K562 (cell line): ENCODE results near the gene FANCD2. TPM values are rescaled to one million over a fixed set of nuclear protein-coding genes. Genes with fewer than 3 reads are reported as not detected.

Experiments
- ARID1B ChIP-seq: fragments of 450-650 bp; IDR thresholded peaks from 2 replicates; pipeline ENCODE4 v1.6.1; 2016; ENCODE audit warnings: antibody characterized with exemption, mild to moderate bottlenecking, inconsistent platforms
- BACH1 ChIP-seq: fragments of 200-800 bp; sonication (Bioruptor generic); IDR thresholded peaks from 2 replicates; pipeline ENCODE4 v1.6.1; 2016; ENCODE audit warnings: missing genetic modification characterization, missing compliant biosample characterization
- BCOR ChIP-seq: fragments of 450-650 bp; IDR thresholded peaks from 2 replicates; pipeline ENCODE4 v1.6.1; 2016
- CBFA2T2 ChIP-seq: fragments of 450-650 bp; conservative IDR thresholded peaks from 2 replicates; pipeline ENCODE4 v1.6.1; 2017; ENCODE audit warnings: mild to moderate bottlenecking
- DPF2 ChIP-seq: fragments of 450-650 bp; IDR thresholded peaks from 2 replicates; pipeline ENCODE4 v1.6.1; 2016
- E2F6 ChIP-seq, 2 experiments: IDR thresholded peaks; 2 replicates each; pipeline ENCODE4 v1.6.1; 2011; ENCODE audit warnings: borderline replicate concordance in 1 of 2, control low read depth in 1 of 2, low read depth in 1 of 2, low read length in 1 of 2, mild to moderate bottlenecking in 1 of 2, mixed read lengths in 1 of 2, moderate library complexity in 1 of 2; ENCODE audit not compliant: insufficient read depth in 1 of 2, insufficient read length in 1 of 2, poor library complexity in 1 of 2, severe bottlenecking in 1 of 2; ENCODE audit errors: extremely low read depth in 1 of 2
- ETV5 ChIP-seq: sonication (generic); formaldehyde crosslinking; IDR thresholded peaks from 2 replicates; pipeline ENCODE4 v1.4.0; 2020; ENCODE audit warnings: low read depth, mild to moderate bottlenecking, missing genetic modification reagents
- HCFC1 ChIP-seq: IDR thresholded peaks from 2 replicates; pipeline ENCODE4 v1.6.1; 2012; ENCODE audit warnings: low read depth, low read length, improper control_type of control experiment
- MTA2 ChIP-seq: fragments of 450-650 bp; IDR thresholded peaks from 2 replicates; pipeline ENCODE4 v1.6.1; 2016; ENCODE audit warnings: low read depth
- PHB2 ChIP-seq: fragments of 450-650 bp; IDR thresholded peaks from 2 replicates; pipeline ENCODE4 v1.6.1; 2017; ENCODE audit warnings: low read depth
- POLR2AphosphoS2 ChIP-seq: IDR thresholded peaks from 2 replicates; pipeline ENCODE4 v1.6.1; 2012; ENCODE audit warnings: low read length, improper control_type of control experiment
- RERE ChIP-seq: sonication (generic); formaldehyde crosslinking; IDR thresholded peaks from 2 replicates; pipeline ENCODE4 v1.8.0; 2023; ENCODE audit warnings: missing genetic modification reagents, mild to moderate bottlenecking, borderline replicate concordance
- TEAD1 ChIP-seq, 2 experiments: fragments of 450-650 bp in 1 of 2; sonication (generic) in 1 of 2; formaldehyde crosslinking; IDR thresholded peaks; 2 replicates each; pipeline versions ENCODE4 v1.4.0 to v1.8.0; 2020 to 2022; ENCODE audit warnings: mild to moderate bottlenecking in 2 of 2, missing genetic modification reagents in 1 of 2
- TEAD4 ChIP-seq, 2 experiments: sonication (generic) in 1 of 2; formaldehyde crosslinking in 1 of 2; IDR thresholded peaks; 2 replicates each; pipeline versions ENCODE4 v1.6.1 to v1.8.0; 2012 to 2022; ENCODE audit warnings: borderline replicate concordance in 1 of 2, inconsistent platforms in 1 of 2, low read length in 1 of 2, mild to moderate bottlenecking in 1 of 2, missing genetic modification reagents in 1 of 2
- TOE1 ChIP-seq, 2 experiments: fragments of 450-650 bp in 1 of 2; sonication (generic) in 1 of 2; formaldehyde crosslinking in 1 of 2; IDR thresholded peaks; 2 replicates each; pipeline versions ENCODE4 v1.7.1 to v1.8.0; 2016 to 2022; ENCODE audit warnings: borderline replicate concordance in 2 of 2, mild to moderate bottlenecking in 2 of 2, antibody characterized with exemption in 1 of 2, inconsistent platforms in 1 of 2, low read depth in 1 of 2, missing genetic modification reagents in 1 of 2, moderate library complexity in 1 of 2
- ZBED1 ChIP-seq: IDR thresholded peaks from 2 replicates; pipeline ENCODE4 v1.6.1; 2014
- ZBTB2 ChIP-seq: fragments of 450-650 bp; IDR thresholded peaks from 2 replicates; pipeline ENCODE4 v1.6.1; 2016; ENCODE audit warnings: antibody characterized with exemption
- ZBTB49 ChIP-seq: sonication (generic); formaldehyde crosslinking; IDR thresholded peaks from 2 replicates; pipeline ENCODE4 v1.8.0; 2022; ENCODE audit warnings: missing genetic modification reagents, mild to moderate bottlenecking, borderline replicate concordance
- ZNF143 ChIP-seq: sonication (generic); formaldehyde crosslinking; IDR thresholded peaks from 2 replicates; pipeline ENCODE4 v1.9.0; 2022; ENCODE audit warnings: mild to moderate bottlenecking, missing genetic modification reagents
- polyA plus RNA-seq, 8 experiments: library from polyadenylated mRNA; depleted of rRNA in 4 of 8; stranded (reverse) in 5 of 8; unstranded in 3 of 8; fragments of >200 nt; fragmentation: Nextera tagmentation in 2 of 8; fragmentation: Illumina TruSeq in 1 of 8; extraction: Ambion mirVana in 2 of 8; extraction: Trizol in 1 of 8; gene quantifications; 2 replicates each; pipeline versions ENCODE4 v1.2.1 to v1.2.3, GENCODE V29; 2011 to 2014; ENCODE audit warnings: inconsistent platforms in 1 of 8, missing spikeins in 1 of 8
- total RNA-seq, 7 experiments: library from RNA; depleted of rRNA in 6 of 7; stranded (reverse); fragments of >200 nt in 6 of 7; fragmentation: Illumina TruSeq in 2 of 7; extraction: Trizol in 2 of 7; gene quantifications; 2 replicates each; pipeline versions ENCODE4 v1.2.1 to v1.2.3, GENCODE V29; 2011 to 2021; ENCODE audit warnings: low replicate concordance in 1 of 7

Gene FANCD2
- total and polyA plus RNA-seq, 9 of the 15 experiments (the other 6 are each of a cell fraction or from before 2014, with no cell fraction given): 59.4 to 137 (median 96.1) TPM

GRCh38 chr3:10106919-10107318, 80.7 kb downstream of the FANCD2 start (continued):
- no peak for TF ChIP-seq BACH1 (tag)
- TF ChIP-seq TOE1 (IDR thresholded peaks at IDR 0.05; ENCODE audit: borderline replicate concordance): no peak
- no peak for TF ChIP-seq TOE1 (CRISPR knock-in tag; IDR thresholded peaks at IDR 0.05; ENCODE audit: borderline replicate concordance, low read depth)
- TF ChIP-seq ZNF143 (CRISPR knock-in tag): no peak
- TF ChIP-seq DPF2: no peak
- TF ChIP-seq ARID1B: peak; percentile 68
- TF ChIP-seq E2F6 (IDR thresholded peaks at IDR 0.05; ENCODE audit: borderline replicate concordance in 1 of 2, extremely low read depth in 1 of 2, insufficient read depth in 1 of 2, insufficient read length in 1 of 2, low read depth in 1 of 2, low read length in 1 of 2, poor library complexity in 1 of 2, severe bottlenecking in 1 of 2): no peak
- TF ChIP-seq ZBTB2: no peak
- TF ChIP-seq ETV5: no peak
- peak; percentile 59 for TF ChIP-seq CBFA2T2
- TF ChIP-seq BCOR: no peak
- peak; percentile 42; the same call in 1 of the 2 replicates for TF ChIP-seq MTA2
- TF ChIP-seq TEAD4 (IDR thresholded peaks at IDR 0.05; ENCODE audit: low read length): peak; percentile 55; the same call in 1 of the 2 replicates
- no peak for TF ChIP-seq TEAD4 (CRISPR knock-in tag; IDR thresholded peaks at IDR 0.05; ENCODE audit: borderline replicate concordance)
- no peak for TF ChIP-seq PHB2
- TF ChIP-seq HCFC1: no peak
- TF ChIP-seq TEAD1 (CRISPR knock-in tag; IDR thresholded peaks at IDR 0.05): no peak
- TF ChIP-seq ZBED1: no peak
- no peak for TF ChIP-seq ZBTB49 (CRISPR knock-in tag)
- TF ChIP-seq RERE (CRISPR knock-in tag): no peak
- TF ChIP-seq POLR2AphosphoS2: no peak
